Measurements from ENCODE around the gene DCHS1.

DCHS1 gene

GRCh38 chr11:6599881-6600390, 55.7 kb downstream of the DCHS1 start:
- no CpG with 5 or more reads among the region's 2 CpGs for WGBS (ENCODE audit: extremely low coverage, insufficient coverage, insufficient read length)
- H3K4me2 ChIP-seq (ENCODE audit: low read length): no peak overlapping the region
- no peak for DNase-seq

GRCh38 chr11:6599449-6599848, 56.2 kb downstream of the DCHS1 start:
- Histone ChIP-seq H3K4me2 (ENCODE audit: low read length) (no peak overlapping the region), H2BK5ac (ENCODE audit: low read depth, low read length, poor library complexity) (no peak overlapping the region), H3K36me3 (ENCODE audit: control insufficient read depth in 1 of 2, insufficient read depth in 2 of 2, low read length in 2 of 2) (peaks cover 21 to 33% of the 10 kb centered on the region in 2 experiments), H3K4me3 (ENCODE audit: low read depth, low read length) (no peak overlapping the region), H3K14ac (ENCODE audit: low read length) (no peak overlapping the region), H4K91ac (ENCODE audit: low read depth, low read length) (no peak overlapping the region), H2AFZ (ENCODE audit: insufficient read depth, low read length, poor library complexity) (no peak overlapping the region), H3K9ac (ENCODE audit: low read length) (no peak overlapping the region), H3K27ac (ENCODE audit: low read depth, low read length) (no peak overlapping the region), H3K27me3 (ENCODE audit: insufficient read depth, low read length) (no peaks in the 10 kb centered on the region), H3K23ac (ENCODE audit: low read length) (no peak overlapping the region), H4K8ac (ENCODE audit: low read depth, low read length) (no peak overlapping the region), H3K79me1 (ENCODE audit: low read length) (peaks cover 13% of the 10 kb centered on the region), H3K18ac (ENCODE audit: low read length) (no peak overlapping the region), H4K12ac (ENCODE audit: low read depth, low read length) (no peak overlapping the region), H2AK5ac (ENCODE audit: low read length) (no peak overlapping the region), H3K79me2 (ENCODE audit: control insufficient read depth, insufficient read depth, low read length, poor library complexity) (peaks cover 19% of the 10 kb centered on the region), H2BK12ac (ENCODE audit: low read length) (no peak overlapping the region), H3K4me1 (ENCODE audit: control insufficient read depth in 1 of 2, insufficient read depth in 2 of 2, low read length in 2 of 2) (peaks cover 0 to 9% of the 10 kb centered on the region in 2 experiments), H3K9me3 (ENCODE audit: insufficient read depth, low read depth, low read length) (no peaks in the 10 kb centered on the region), H3K4ac (ENCODE audit: low read depth, low read length) (no peak overlapping the region), H2BK120ac (ENCODE audit: insufficient read depth, low read length, poor library complexity) (no peak overlapping the region)
- DNase-seq: no peak
- no CpG with 5 or more reads among the region's 1 CpG for WGBS (ENCODE audit: extremely low coverage, insufficient coverage, insufficient read length)

More at GRCh38 chr11:6599881-6600390, 55.7 kb downstream of the DCHS1 start:
- H3K27me3 ChIP-seq (ENCODE audit: insufficient read depth, low read length): no peaks in the 10 kb centered on the region
- peaks cover 0 to 9% of the 10 kb centered on the region in 2 experiments for H3K4me1 ChIP-seq (ENCODE audit: control insufficient read depth in 1 of 2, insufficient read depth in 2 of 2, low read length in 2 of 2)
- no peak overlapping the region for H2AK5ac ChIP-seq (ENCODE audit: low read length)
- H3K79me1 ChIP-seq (ENCODE audit: low read length): peaks cover 14% of the 10 kb centered on the region
- no peak overlapping the region for H4K8ac ChIP-seq (ENCODE audit: low read depth, low read length)
- no peak overlapping the region for H4K91ac ChIP-seq (ENCODE audit: low read depth, low read length)
- H4K12ac ChIP-seq (ENCODE audit: low read depth, low read length): no peak overlapping the region
- no peak overlapping the region for H2AFZ ChIP-seq (ENCODE audit: insufficient read depth, low read length, poor library complexity)
- H3K9ac ChIP-seq (ENCODE audit: low read length): no peak overlapping the region
- H3K23ac ChIP-seq (ENCODE audit: low read length): no peak overlapping the region
- no peak overlapping the region for H2BK12ac ChIP-seq (ENCODE audit: low read length)
- no peak overlapping the region for H3K18ac ChIP-seq (ENCODE audit: low read length)
- no peak overlapping the region for H2BK5ac ChIP-seq (ENCODE audit: low read depth, low read length, poor library complexity)
- H3K36me3 ChIP-seq (ENCODE audit: control insufficient read depth in 1 of 2, insufficient read depth in 2 of 2, low read length in 2 of 2): peaks cover 21 to 33% of the 10 kb centered on the region in 2 experiments
- no peak overlapping the region for H3K4me3 ChIP-seq (ENCODE audit: low read depth, low read length)
- no peaks in the 10 kb centered on the region for H3K9me3 ChIP-seq (ENCODE audit: insufficient read depth, low read depth, low read length)
- no peak overlapping the region for H3K27ac ChIP-seq (ENCODE audit: low read depth, low read length)
- H3K14ac ChIP-seq (ENCODE audit: low read length): no peak overlapping the region
- H3K79me2 ChIP-seq (ENCODE audit: control insufficient read depth, insufficient read depth, low read length, poor library complexity): peaks cover 21% of the 10 kb centered on the region
- no peak overlapping the region for H2BK120ac ChIP-seq (ENCODE audit: insufficient read depth, low read length, poor library complexity)
- H3K4ac ChIP-seq (ENCODE audit: low read depth, low read length): no peak overlapping the region

- Histone ChIP-seq H2AK5ac (ENCODE audit: low read length) (no peak overlapping the region), H3K79me2 (ENCODE audit: control insufficient read depth, insufficient read depth, low read length, poor library complexity) (peaks cover 10% of the 10 kb centered on the region), H2BK12ac (ENCODE audit: low read length) (no peak overlapping the region), H4K91ac (ENCODE audit: low read depth, low read length) (no peak overlapping the region), H3K14ac (ENCODE audit: low read length) (no peak overlapping the region), H3K4me1 (ENCODE audit: control insufficient read depth in 1 of 2, insufficient read depth in 2 of 2, low read length in 2 of 2) (peaks cover 0 to 11% of the 10 kb centered on the region in 2 experiments), H3K4ac (ENCODE audit: low read depth, low read length) (no peak overlapping the region), H2BK120ac (ENCODE audit: insufficient read depth, low read length, poor library complexity) (no peak overlapping the region), H3K36me3 (ENCODE audit: control insufficient read depth in 1 of 2, insufficient read depth in 2 of 2, low read length in 2 of 2) (peaks cover 21 to 33% of the 10 kb centered on the region in 2 experiments), H3K79me1 (ENCODE audit: low read length) (peaks cover 4% of the 10 kb centered on the region), H3K27me3 (ENCODE audit: insufficient read depth, low read length) (no peaks in the 10 kb centered on the region), H3K9ac (ENCODE audit: low read length) (no peak overlapping the region), H3K18ac (ENCODE audit: low read length) (no peak overlapping the region), H3K23ac (ENCODE audit: low read length) (no peak overlapping the region), H2BK5ac (ENCODE audit: low read depth, low read length, poor library complexity) (no peak overlapping the region), H3K9me3 (ENCODE audit: insufficient read depth, low read depth, low read length) (no peaks in the 10 kb centered on the region), H3K4me3 (ENCODE audit: low read depth, low read length) (no peak overlapping the region), H4K8ac (ENCODE audit: low read depth, low read length) (no peak overlapping the region), H4K12ac (ENCODE audit: low read depth, low read length) (no peak overlapping the region), H3K4me2 (ENCODE audit: low read length) (no peak overlapping the region), H3K27ac (ENCODE audit: low read depth, low read length) (no peak overlapping the region), H2AFZ (ENCODE audit: insufficient read depth, low read length, poor library complexity) (no peak overlapping the region)
- no CpG with 5 or more reads among the region's 3 CpGs for WGBS (ENCODE audit: extremely low coverage, insufficient coverage, insufficient read length)
- no peak for DNase-seq
Measured at GRCh38 chr11:6598555-6598954, 57.1 kb downstream of the DCHS1 start.

GRCh38 chr11:6596239-6596877, 59.3 kb downstream of the DCHS1 start:
- WGBS (ENCODE audit: extremely low coverage, insufficient coverage, insufficient read length): no CpG with 5 or more reads among the region's 5 CpGs
- Histone ChIP-seq H3K4me2 (ENCODE audit: low read length) (no peak overlapping the region), H3K27me3 (ENCODE audit: insufficient read depth, low read length) (no peaks in the 10 kb centered on the region)

More at GRCh38 chr11:6596239-6596877, 59.3 kb downstream of the DCHS1 start:
- H3K9me3 ChIP-seq (ENCODE audit: insufficient read depth, low read depth, low read length): no peaks in the 10 kb centered on the region
- H2BK12ac ChIP-seq (ENCODE audit: low read length): no peak overlapping the region
- H4K12ac ChIP-seq (ENCODE audit: low read depth, low read length): no peak overlapping the region
- no peak overlapping the region for H2AK5ac ChIP-seq (ENCODE audit: low read length)
- no peak overlapping the region for H4K91ac ChIP-seq (ENCODE audit: low read depth, low read length)
- DNase-seq: no peak
- no peak overlapping the region for H2BK5ac ChIP-seq (ENCODE audit: low read depth, low read length, poor library complexity)
- no peak overlapping the region for H2BK120ac ChIP-seq (ENCODE audit: insufficient read depth, low read length, poor library complexity)
- no peak overlapping the region for H3K18ac ChIP-seq (ENCODE audit: low read length)
- no peak overlapping the region for H3K27ac ChIP-seq (ENCODE audit: low read depth, low read length)
- no peaks in the 10 kb centered on the region for H3K79me1 ChIP-seq (ENCODE audit: low read length)
- H3K9ac ChIP-seq (ENCODE audit: low read length): no peak overlapping the region
- no peaks in the 10 kb centered on the region for H3K79me2 ChIP-seq (ENCODE audit: control insufficient read depth, insufficient read depth, low read length, poor library complexity)
- H2AFZ ChIP-seq (ENCODE audit: insufficient read depth, low read length, poor library complexity): no peak overlapping the region
- H4K8ac ChIP-seq (ENCODE audit: low read depth, low read length): no peak overlapping the region
- H3K4ac ChIP-seq (ENCODE audit: low read depth, low read length): no peak overlapping the region
- H3K14ac ChIP-seq (ENCODE audit: low read length): no peak overlapping the region
- no peak overlapping the region for H3K23ac ChIP-seq (ENCODE audit: low read length)
- H3K4me3 ChIP-seq (ENCODE audit: low read depth, low read length): no peak overlapping the region
- peaks cover 18 to 29% of the 10 kb centered on the region in 2 experiments for H3K36me3 ChIP-seq (ENCODE audit: control insufficient read depth in 1 of 2, insufficient read depth in 2 of 2, low read length in 2 of 2)
- peaks cover 0 to 4% of the 10 kb centered on the region in 2 experiments for H3K4me1 ChIP-seq (ENCODE audit: control insufficient read depth in 1 of 2, insufficient read depth in 2 of 2, low read length in 2 of 2)

All from trophoblast cell (in vitro differentiated cells and primary cell).